ENCODE measurements around the gene PRICKLE1.

Gene PRICKLE1

GRCh38 chr12:42432517-42433140 lies 156.9 kb downstream of the PRICKLE1 start:
- TF ChIP-seq, protein P1, sequence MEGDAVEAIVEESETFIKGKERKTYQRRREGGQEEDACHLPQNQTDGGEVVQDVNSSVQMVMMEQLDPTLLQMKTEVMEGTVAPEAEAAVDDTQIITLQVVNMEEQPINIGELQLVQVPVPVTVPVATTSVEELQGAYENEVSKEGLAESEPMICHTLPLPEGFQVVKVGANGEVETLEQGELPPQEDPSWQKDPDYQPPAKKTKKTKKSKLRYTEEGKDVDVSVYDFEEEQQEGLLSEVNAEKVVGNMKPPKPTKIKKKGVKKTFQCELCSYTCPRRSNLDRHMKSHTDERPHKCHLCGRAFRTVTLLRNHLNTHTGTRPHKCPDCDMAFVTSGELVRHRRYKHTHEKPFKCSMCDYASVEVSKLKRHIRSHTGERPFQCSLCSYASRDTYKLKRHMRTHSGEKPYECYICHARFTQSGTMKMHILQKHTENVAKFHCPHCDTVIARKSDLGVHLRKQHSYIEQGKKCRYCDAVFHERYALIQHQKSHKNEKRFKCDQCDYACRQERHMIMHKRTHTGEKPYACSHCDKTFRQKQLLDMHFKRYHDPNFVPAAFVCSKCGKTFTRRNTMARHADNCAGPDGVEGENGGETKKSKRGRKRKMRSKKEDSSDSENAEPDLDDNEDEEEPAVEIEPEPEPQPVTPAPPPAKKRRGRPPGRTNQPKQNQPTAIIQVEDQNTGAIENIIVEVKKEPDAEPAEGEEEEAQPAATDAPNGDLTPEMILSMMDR (IDR thresholded peaks at IDR 0.05; ENCODE audit: low read depth, low read length, missing control alignments), result no peak
- no peak for DNase-seq (ENCODE audit: low read depth)

DNA sequence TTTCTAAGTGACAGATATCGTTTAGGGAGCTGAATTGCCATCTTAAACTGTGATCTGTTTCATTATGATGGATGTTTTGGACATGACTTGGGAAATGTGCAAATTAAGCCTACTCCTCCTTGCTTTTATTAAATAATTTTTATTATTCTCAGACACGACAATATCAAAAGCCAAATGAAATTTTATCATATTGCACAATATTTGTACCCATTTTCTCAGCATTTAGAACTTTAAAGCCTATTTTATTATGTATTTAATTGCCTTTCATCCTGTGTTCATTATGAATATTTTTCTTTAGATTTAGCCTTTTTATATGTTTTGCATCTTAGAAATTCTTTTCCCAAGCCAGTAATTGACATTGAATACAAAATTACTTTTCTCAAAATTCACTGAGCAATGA lies 160.7 kb downstream of the PRICKLE1 start:
- DNase-seq (ENCODE audit: low read depth), result no peak
- no peak overlapping the region for H3K4me3 ChIP-seq (ENCODE audit: low read depth, low read length)
- TF ChIP-seq, protein P1 (IDR thresholded peaks at IDR 0.05; ENCODE audit: low read depth, low read length, missing control alignments), result no peak

More at GRCh38 chr12:42432517-42433140, 156.9 kb downstream of the PRICKLE1 start:
- no peak overlapping the region for H3K4me3 ChIP-seq (ENCODE audit: low read depth, low read length)

GRCh38 chr12:42426746-42427145 lies 162.8 kb downstream of the PRICKLE1 start:
- no peak overlapping the region for H3K4me3 ChIP-seq (ENCODE audit: low read depth, low read length)

GRCh38 chr12:42422785-42423184 lies 166.8 kb downstream of the PRICKLE1 start:
- no peak overlapping the region for H3K4me3 ChIP-seq (ENCODE audit: low read depth, low read length)
- DNase-seq (ENCODE audit: low read depth), result no peak
- TF ChIP-seq, protein P1 (IDR thresholded peaks at IDR 0.05; ENCODE audit: low read depth, low read length, missing control alignments), result no peak

More at GRCh38 chr12:42426746-42427145, 162.8 kb downstream of the PRICKLE1 start:
- DNase-seq (ENCODE audit: low read depth), result no peak
- TF ChIP-seq, protein P1 (IDR thresholded peaks at IDR 0.05; ENCODE audit: low read depth, low read length, missing control alignments), result no peak

DNA sequence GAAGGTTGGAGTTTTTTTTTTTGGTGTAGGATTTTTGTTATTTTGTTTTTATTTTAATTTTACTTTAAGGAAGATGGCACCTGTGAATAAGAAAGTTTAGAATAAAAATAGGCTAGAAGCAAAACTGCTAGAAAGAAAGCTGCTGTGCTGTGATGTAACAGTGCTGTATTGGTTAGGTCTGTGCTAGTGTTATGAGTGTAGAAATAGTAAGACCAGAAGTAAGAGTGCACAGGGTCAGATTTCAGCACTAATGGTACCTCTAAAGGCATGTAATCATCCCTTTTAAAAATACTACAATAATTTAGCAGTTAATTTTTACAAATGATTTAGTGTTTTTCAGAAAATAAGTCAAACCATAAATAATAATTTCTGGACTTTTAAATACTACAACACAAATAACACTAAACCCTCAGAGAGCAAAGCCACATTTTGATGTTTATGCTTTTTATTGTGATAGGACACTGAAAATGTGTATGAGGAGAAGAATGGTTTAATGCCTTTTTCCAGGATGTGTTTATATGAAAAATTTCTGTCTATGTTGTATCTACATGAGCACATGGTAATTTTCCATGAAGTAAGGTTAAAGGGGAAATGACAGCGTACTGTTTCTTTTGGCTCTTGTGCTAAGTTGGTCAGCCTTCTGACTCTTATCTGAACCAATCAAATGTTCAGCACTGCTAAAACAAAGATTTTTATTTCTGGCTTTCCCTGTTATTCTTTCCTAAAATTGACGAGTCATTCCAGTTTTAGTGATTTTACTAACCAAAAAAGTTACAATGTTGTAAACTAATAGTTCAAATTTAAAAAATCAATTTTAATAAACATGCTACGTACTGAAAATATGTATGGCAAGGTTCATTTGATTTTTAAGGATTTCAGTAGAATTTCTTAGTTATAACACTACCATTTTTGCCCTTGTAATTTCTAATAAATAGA lies 167.4 kb downstream of the PRICKLE1 start:
- DNase-seq (ENCODE audit: low read depth), result no peak
- H3K4me3 ChIP-seq (ENCODE audit: low read depth, low read length), result no peak overlapping the region
- TF ChIP-seq, protein P1 (IDR thresholded peaks at IDR 0.05; ENCODE audit: low read depth, low read length, missing control alignments), result no peak

GRCh38 chr12:42420395-42420794 lies 169.2 kb downstream of the PRICKLE1 start:
- no peak for DNase-seq (ENCODE audit: low read depth)
- H3K4me3 ChIP-seq (ENCODE audit: low read depth, low read length), result no peak overlapping the region
- TF ChIP-seq, protein P1 (IDR thresholded peaks at IDR 0.05; ENCODE audit: low read depth, low read length, missing control alignments), result no peak
